DOHH2 (cell line): ENCODE data around the gene ZNF792.
"Not testable (repeated sequence)": the region's sequence is repeated elsewhere in the genome, so short reads cannot be mapped to it uniquely, and the experiment has no call there.

Experiments used
- H3F3A ChIP-seq: fragments of 200-600 bp; sonication (generic), shearing (Covaris generic); 2 replicates; pipeline ENCODE4 v1.6.0; 2016; ENCODE audit warnings: antibody characterized with exemption, mild to moderate bottlenecking; ENCODE audit not compliant: control insufficient read depth, insufficient read depth
- H3K27ac ChIP-seq: fragments of 200-600 bp; sonication (generic); 2 replicates; pipeline ENCODE4 v1.5.1; 2014; ENCODE audit warnings: low read depth, mild to moderate bottlenecking, low read length, moderate library complexity
- H3K27me3 ChIP-seq: fragments of 200-600 bp; sonication (generic); 2 replicates; pipeline ENCODE4 v1.6.1; 2014; ENCODE audit warnings: mild to moderate bottlenecking, low read length, mixed read lengths; ENCODE audit not compliant: control insufficient read depth
- H3K36me3 ChIP-seq: fragments of 200-600 bp; sonication (generic); 2 replicates; pipeline ENCODE4 v1.6.1; 2014; ENCODE audit warnings: mild to moderate bottlenecking, low read length, moderate library complexity, mixed read lengths; ENCODE audit not compliant: control insufficient read depth
- H3K4me1 ChIP-seq: fragments of 200-600 bp; sonication (generic); 2 replicates; pipeline ENCODE4 v1.6.1; 2014; ENCODE audit warnings: mild to moderate bottlenecking, low read length, mixed read lengths; ENCODE audit not compliant: control insufficient read depth
- H3K4me2 ChIP-seq: fragments of 200-600 bp; sonication (generic); 2 replicates; pipeline ENCODE4 v1.6.0; 2014; ENCODE audit warnings: mild to moderate bottlenecking, low read length, moderate library complexity
- H3K4me3 ChIP-seq: fragments of 200-600 bp; sonication (generic); 2 replicates; pipeline ENCODE4 v1.5.1; 2014; ENCODE audit warnings: mild to moderate bottlenecking, low read length, mixed read lengths
- H3K79me2 ChIP-seq: fragments of 200-600 bp; sonication (generic); 2 replicates; pipeline ENCODE4 v1.6.1; 2014; ENCODE audit warnings: mild to moderate bottlenecking, low read length, mixed read lengths; ENCODE audit not compliant: control insufficient read depth
- H3K9me2 ChIP-seq: fragments of 200-600 bp; sonication (generic); replicated peaks from 2 replicates; pipeline ENCODE4 v1.6.1; 2014; ENCODE audit warnings: mild to moderate bottlenecking, low read length, mixed read lengths; ENCODE audit not compliant: control insufficient read depth
- H3K9me3 ChIP-seq: fragments of 200-600 bp; sonication (generic); 2 replicates; pipeline ENCODE4 v1.6.1; 2014; ENCODE audit warnings: antibody characterized with exemption, low read length, mixed read lengths; ENCODE audit not compliant: control insufficient read depth, insufficient read depth
- H4K20me1 ChIP-seq: fragments of 200-600 bp; sonication (generic); 2 replicates; pipeline ENCODE4 v1.6.0; 2014; ENCODE audit warnings: low read depth, mild to moderate bottlenecking, antibody characterized with exemption, low read length, moderate library complexity; ENCODE audit not compliant: control insufficient read depth, insufficient read depth
- EZH2phosphoT487 ChIP-seq: fragments of 200-600 bp; sonication (generic); IDR thresholded peaks from 2 replicates; pipeline ENCODE4 v1.6.1; 2017; ENCODE audit warnings: borderline replicate concordance, mild to moderate bottlenecking, antibody characterized with exemption, low read length, moderate library complexity, mixed read lengths
- TF ChIP-seq, protein P1 (sequence below): fragments of 200-600 bp; sonication (generic); IDR thresholded peaks from one replicate; pipeline ENCODE4 v1.5.1; 2014; ENCODE audit warnings: antibody characterized with exemption, mild to moderate bottlenecking, low read depth, low read length; ENCODE audit not compliant: poor library complexity, severe bottlenecking

ZNF792 gene

DNA sequence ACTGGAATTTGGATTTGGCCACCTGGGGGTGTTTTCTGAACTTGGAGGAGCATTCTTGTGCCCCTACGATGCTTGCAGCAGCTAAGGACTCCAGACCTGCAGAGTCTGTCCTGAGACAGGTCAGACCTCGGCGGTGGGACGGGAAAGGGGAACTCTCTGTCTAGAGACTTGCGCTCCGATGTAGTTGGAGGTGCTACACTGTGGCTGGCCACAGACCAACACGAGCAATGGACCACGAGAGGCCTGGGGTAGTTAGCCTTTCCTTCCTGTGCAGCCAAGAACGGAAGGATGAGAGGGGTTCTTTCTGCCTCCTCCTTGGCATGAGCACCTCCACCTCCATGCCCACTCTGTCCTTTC is 30.2 kb upstream of the ZNF792 start:
- Histone ChIP-seq H4K20me1 (no peaks in the 10 kb centered on the region), H3K9me3 (no peaks in the 10 kb centered on the region), H3K4me2 (no peak overlapping the region), H3K79me2 (no peaks in the 10 kb centered on the region), H3K27ac (no peak overlapping the region), H3K27me3 (peaks cover 23% of the 10 kb centered on the region), H3K9me2 (no peaks in the 10 kb centered on the region), H3K36me3 (no peaks in the 10 kb centered on the region), H3F3A (peaks cover 10% of the 10 kb centered on the region; the same call in 1 of the 2 replicates), H3K4me1 (peaks cover 25% of the 10 kb centered on the region), H3K4me3 (no peak overlapping the region)
- TF ChIP-seq EZH2phosphoT487 = no peak
- TF ChIP-seq, protein P1, sequence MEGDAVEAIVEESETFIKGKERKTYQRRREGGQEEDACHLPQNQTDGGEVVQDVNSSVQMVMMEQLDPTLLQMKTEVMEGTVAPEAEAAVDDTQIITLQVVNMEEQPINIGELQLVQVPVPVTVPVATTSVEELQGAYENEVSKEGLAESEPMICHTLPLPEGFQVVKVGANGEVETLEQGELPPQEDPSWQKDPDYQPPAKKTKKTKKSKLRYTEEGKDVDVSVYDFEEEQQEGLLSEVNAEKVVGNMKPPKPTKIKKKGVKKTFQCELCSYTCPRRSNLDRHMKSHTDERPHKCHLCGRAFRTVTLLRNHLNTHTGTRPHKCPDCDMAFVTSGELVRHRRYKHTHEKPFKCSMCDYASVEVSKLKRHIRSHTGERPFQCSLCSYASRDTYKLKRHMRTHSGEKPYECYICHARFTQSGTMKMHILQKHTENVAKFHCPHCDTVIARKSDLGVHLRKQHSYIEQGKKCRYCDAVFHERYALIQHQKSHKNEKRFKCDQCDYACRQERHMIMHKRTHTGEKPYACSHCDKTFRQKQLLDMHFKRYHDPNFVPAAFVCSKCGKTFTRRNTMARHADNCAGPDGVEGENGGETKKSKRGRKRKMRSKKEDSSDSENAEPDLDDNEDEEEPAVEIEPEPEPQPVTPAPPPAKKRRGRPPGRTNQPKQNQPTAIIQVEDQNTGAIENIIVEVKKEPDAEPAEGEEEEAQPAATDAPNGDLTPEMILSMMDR = no peak

DNA sequence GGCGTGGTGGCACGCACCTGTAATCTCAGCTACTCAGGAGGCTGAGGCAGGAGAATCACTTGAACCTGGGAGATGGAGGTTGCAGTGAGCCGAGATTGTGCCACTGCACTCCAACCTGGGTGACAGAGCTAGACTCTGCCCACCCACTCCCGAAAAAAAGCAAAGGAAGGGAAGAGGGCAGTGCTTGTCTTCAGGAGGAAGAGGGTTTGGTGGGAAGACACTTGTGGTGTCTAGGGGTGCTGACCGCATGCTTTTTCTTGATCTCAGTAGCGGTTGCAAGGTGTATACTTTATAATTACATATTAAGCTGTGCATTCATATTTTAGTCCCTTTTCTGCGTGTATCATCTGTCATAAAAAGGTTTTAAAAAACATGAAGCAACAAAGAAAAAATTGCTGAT is 28.6 kb upstream of the ZNF792 start:
- H3K27me3 ChIP-seq = peaks cover 34% of the 10 kb centered on the region
- H3K4me1 ChIP-seq, H3K79me2 ChIP-seq, H3K36me3 ChIP-seq, H3K4me2 ChIP-seq, H3K27ac ChIP-seq, H4K20me1 ChIP-seq, H3F3A ChIP-seq, H3K9me2 ChIP-seq, H3K4me3 ChIP-seq, H3K9me3 ChIP-seq: not testable (repeated sequence)

DNA sequence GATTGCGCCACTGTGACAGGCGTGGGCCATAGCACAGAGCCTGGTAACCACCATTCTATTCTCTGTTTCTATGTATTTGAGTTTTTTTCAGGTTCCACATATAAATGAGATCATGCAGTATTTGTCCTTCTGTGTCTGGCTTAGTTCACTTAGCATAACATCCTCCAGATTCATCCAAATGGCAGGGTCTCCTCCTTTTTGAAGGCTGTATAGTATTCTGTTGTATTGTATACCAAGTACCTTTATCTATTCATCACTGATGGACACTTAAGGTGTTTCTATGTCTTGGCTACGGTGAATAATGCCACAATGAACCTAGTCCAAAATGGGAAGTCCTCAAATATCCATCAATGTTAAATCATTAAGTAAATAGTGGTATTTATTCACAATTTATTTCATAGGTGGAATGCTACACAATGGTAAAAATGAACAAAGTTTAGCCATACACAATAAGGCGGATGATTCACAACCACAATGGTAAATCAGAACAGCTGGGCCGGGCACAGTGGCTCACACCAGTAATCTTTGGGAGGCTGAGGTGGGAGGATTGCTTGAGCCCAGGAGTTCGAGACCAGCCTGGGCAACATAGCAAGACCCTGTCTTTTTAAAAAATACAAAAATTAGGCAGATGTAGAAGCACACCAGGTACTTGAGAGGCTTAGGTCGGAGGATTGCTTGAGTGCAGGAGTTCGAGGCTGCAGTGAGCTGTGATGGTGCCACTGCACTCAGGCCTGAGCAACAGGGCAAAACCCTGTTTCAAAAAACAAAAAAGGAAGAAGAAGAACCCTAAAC is 27.7 kb upstream of the ZNF792 start:
- Histone ChIP-seq H3K79me2 (no peaks in the 10 kb centered on the region), H3K9me2 (no peaks in the 10 kb centered on the region), H3K27me3 (peaks cover 39% of the 10 kb centered on the region), H3K4me3 (no peak overlapping the region), H3K9me3 (no peaks in the 10 kb centered on the region), H3F3A (0 out of 2 replicates have a peak, but pooled peaks cover under 1% of the 10 kb centered on the region), H3K27ac (no peak overlapping the region), H3K4me2 (no peak overlapping the region), H3K36me3 (no peaks in the 10 kb centered on the region), H4K20me1 (no peaks in the 10 kb centered on the region), H3K4me1 (peaks cover under 1% of the 10 kb centered on the region)
- TF ChIP-seq, protein P1 = no peak
- no peak for TF ChIP-seq EZH2phosphoT487

DNA sequence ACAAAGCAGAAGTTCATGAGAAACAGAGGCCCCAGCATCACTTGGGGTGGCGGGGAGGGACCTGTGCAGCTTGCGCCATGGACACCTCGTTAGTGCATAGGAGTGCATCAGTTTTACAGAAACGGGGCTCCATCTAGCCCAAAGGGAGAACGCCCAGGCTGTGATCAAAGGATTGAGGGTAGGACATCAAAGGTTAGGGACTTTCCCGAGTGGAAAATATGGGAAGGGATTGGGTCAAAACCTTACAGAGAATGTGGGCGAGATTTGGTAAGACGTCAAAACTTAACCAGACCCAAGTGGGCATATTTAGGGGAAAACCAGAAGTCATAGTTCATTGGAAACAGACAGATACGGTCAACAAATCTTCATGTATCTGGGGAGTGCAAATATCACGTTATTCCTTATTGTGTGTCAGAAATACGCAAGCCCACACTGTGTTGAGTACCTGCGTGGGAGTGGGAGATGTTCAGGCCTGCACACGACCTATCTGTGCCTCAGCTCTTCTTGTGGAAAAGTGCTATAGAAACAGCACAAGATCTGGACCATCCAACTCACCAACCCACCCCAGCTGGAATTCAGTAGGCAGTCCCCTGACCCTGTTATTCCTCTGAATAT is 26.7 kb upstream of the ZNF792 start:
- TF ChIP-seq, protein P1 = no peak
- TF ChIP-seq EZH2phosphoT487 = no peak
- Histone ChIP-seq H3K9me2 (no peaks in the 10 kb centered on the region), H3K27ac (no peak overlapping the region), H3F3A (no peaks in the 10 kb centered on the region), H3K9me3 (no peaks in the 10 kb centered on the region), H3K4me1 (no peaks in the 10 kb centered on the region), H4K20me1 (no peaks in the 10 kb centered on the region), H3K4me3 (no peak overlapping the region), H3K79me2 (no peaks in the 10 kb centered on the region), H3K27me3 (peaks cover 40% of the 10 kb centered on the region), H3K36me3 (no peaks in the 10 kb centered on the region), H3K4me2 (no peak overlapping the region)
